DOHH2 (cell line): ENCODE measurements around the gene ADAMTSL4.

ENCODE experiments used
- H3F3A ChIP-seq: fragments of 200-600 bp; sonication (generic), shearing (Covaris generic); 2 replicates; pipeline ENCODE4 v1.6.0; 2016; ENCODE audit warnings: antibody characterized with exemption, mild to moderate bottlenecking; ENCODE audit not compliant: control insufficient read depth, insufficient read depth
- H3K27ac ChIP-seq: fragments of 200-600 bp; sonication (generic); 2 replicates; pipeline ENCODE4 v1.5.1; 2014; ENCODE audit warnings: low read depth, mild to moderate bottlenecking, low read length, moderate library complexity
- H3K27me3 ChIP-seq: fragments of 200-600 bp; sonication (generic); 2 replicates; pipeline ENCODE4 v1.6.1; 2014; ENCODE audit warnings: mild to moderate bottlenecking, low read length, mixed read lengths; ENCODE audit not compliant: control insufficient read depth
- H3K36me3 ChIP-seq: fragments of 200-600 bp; sonication (generic); 2 replicates; pipeline ENCODE4 v1.6.1; 2014; ENCODE audit warnings: mild to moderate bottlenecking, low read length, moderate library complexity, mixed read lengths; ENCODE audit not compliant: control insufficient read depth
- H3K4me1 ChIP-seq: fragments of 200-600 bp; sonication (generic); 2 replicates; pipeline ENCODE4 v1.6.1; 2014; ENCODE audit warnings: mild to moderate bottlenecking, low read length, mixed read lengths; ENCODE audit not compliant: control insufficient read depth
- H3K4me2 ChIP-seq: fragments of 200-600 bp; sonication (generic); 2 replicates; pipeline ENCODE4 v1.6.0; 2014; ENCODE audit warnings: mild to moderate bottlenecking, low read length, moderate library complexity
- H3K4me3 ChIP-seq: fragments of 200-600 bp; sonication (generic); 2 replicates; pipeline ENCODE4 v1.5.1; 2014; ENCODE audit warnings: mild to moderate bottlenecking, low read length, mixed read lengths
- H3K79me2 ChIP-seq: fragments of 200-600 bp; sonication (generic); 2 replicates; pipeline ENCODE4 v1.6.1; 2014; ENCODE audit warnings: mild to moderate bottlenecking, low read length, mixed read lengths; ENCODE audit not compliant: control insufficient read depth
- H3K9me2 ChIP-seq: fragments of 200-600 bp; sonication (generic); replicated peaks from 2 replicates; pipeline ENCODE4 v1.6.1; 2014; ENCODE audit warnings: mild to moderate bottlenecking, low read length, mixed read lengths; ENCODE audit not compliant: control insufficient read depth
- H3K9me3 ChIP-seq: fragments of 200-600 bp; sonication (generic); 2 replicates; pipeline ENCODE4 v1.6.1; 2014; ENCODE audit warnings: antibody characterized with exemption, low read length, mixed read lengths; ENCODE audit not compliant: control insufficient read depth, insufficient read depth
- H4K20me1 ChIP-seq: fragments of 200-600 bp; sonication (generic); 2 replicates; pipeline ENCODE4 v1.6.0; 2014; ENCODE audit warnings: low read depth, mild to moderate bottlenecking, antibody characterized with exemption, low read length, moderate library complexity; ENCODE audit not compliant: control insufficient read depth, insufficient read depth
- CTCF ChIP-seq: fragments of 200-600 bp; sonication (generic); IDR thresholded peaks from one replicate; pipeline ENCODE4 v1.5.1; 2014; ENCODE audit warnings: antibody characterized with exemption, mild to moderate bottlenecking, low read depth, low read length; ENCODE audit not compliant: poor library complexity, severe bottlenecking
- EZH2phosphoT487 ChIP-seq: fragments of 200-600 bp; sonication (generic); IDR thresholded peaks from 2 replicates; pipeline ENCODE4 v1.6.1; 2017; ENCODE audit warnings: borderline replicate concordance, mild to moderate bottlenecking, antibody characterized with exemption, low read length, moderate library complexity, mixed read lengths

The ADAMTSL4 gene

GRCh38 chr1:150574260-150575071 is 25.3 kb downstream of the ADAMTSL4 start:
- peaks cover 69% of the 10 kb centered on the region for H3K4me1 ChIP-seq
- H3K27ac ChIP-seq, result no peak overlapping the region
- H3K4me3 ChIP-seq, result peak overlapping the region; percentile 87
- peaks cover 85% of the 10 kb centered on the region for H3K79me2 ChIP-seq
- peaks cover 45% of the 10 kb centered on the region for H4K20me1 ChIP-seq
- H3K4me2 ChIP-seq, result peak overlapping the region; percentile 90
- no peaks in the 10 kb centered on the region for H3K9me3 ChIP-seq
- no peaks in the 10 kb centered on the region for H3K27me3 ChIP-seq
- H3K36me3 ChIP-seq, result peaks cover 87% of the 10 kb centered on the region
- no peaks in the 10 kb centered on the region for H3K9me2 ChIP-seq
- TF ChIP-seq CTCF (no peak), EZH2phosphoT487 (no peak)
- H3F3A ChIP-seq, result peaks cover 26% of the 10 kb centered on the region

- no peak overlapping the region for H3K27ac ChIP-seq
These were observed 25.9 kb downstream of the ADAMTSL4 start for GRCh38 chr1:150575072-150575489.

GRCh38 chr1:150575518-150576366 is 26.5 kb downstream of the ADAMTSL4 start:
- Histone ChIP-seq H4K20me1 (peaks cover 45% of the 10 kb centered on the region), H3K27ac (no peak overlapping the region), H3K4me3 (peak overlapping the region; percentile 87), H3K4me2 (peak overlapping the region; percentile 90), H3K79me2 (peaks cover 85% of the 10 kb centered on the region), H3K4me1 (peaks cover 67% of the 10 kb centered on the region), H3K36me3 (peaks cover 81% of the 10 kb centered on the region), H3F3A (peaks cover 18% of the 10 kb centered on the region), H3K9me2 (no peaks in the 10 kb centered on the region), H3K9me3 (no peaks in the 10 kb centered on the region), H3K27me3 (no peaks in the 10 kb centered on the region)
- TF ChIP-seq CTCF, result no peak
- no peak for TF ChIP-seq EZH2phosphoT487

More at GRCh38 chr1:150575072-150575489, 25.9 kb downstream of the ADAMTSL4 start:
- no peaks in the 10 kb centered on the region for H3K27me3 ChIP-seq
- H3K4me2 ChIP-seq, result peak overlapping the region; percentile 90
- H3K36me3 ChIP-seq, result peaks cover 85% of the 10 kb centered on the region
- H3K4me1 ChIP-seq, result peaks cover 67% of the 10 kb centered on the region
- H3K4me3 ChIP-seq, result peak overlapping the region; percentile 87
- H4K20me1 ChIP-seq, result peaks cover 45% of the 10 kb centered on the region
- no peaks in the 10 kb centered on the region for H3K9me3 ChIP-seq
- TF ChIP-seq CTCF (no peak), EZH2phosphoT487 (no peak)
- peaks cover 24% of the 10 kb centered on the region for H3F3A ChIP-seq
- peaks cover 85% of the 10 kb centered on the region for H3K79me2 ChIP-seq
- no peaks in the 10 kb centered on the region for H3K9me2 ChIP-seq
